Parathyroid adenoma (tissue), 2 donors: ENCODE measurements around the gene DOCK8.

Source experiments
- H2AFZ ChIP-seq: fragments of 300-600 bp; sonication (generic); one replicate; pipeline ENCODE4 v1.7.0; 2017; ENCODE audit warnings: antibody characterized with exemption, mild to moderate bottlenecking
- H3K27ac ChIP-seq: fragments of 300-600 bp; sonication (generic); one replicate; pipeline ENCODE4 v1.7.0; 2017
- H3K27me3 ChIP-seq: fragments of 300-600 bp; sonication (generic); one replicate; pipeline ENCODE4 v1.7.0; 2017; ENCODE audit warnings: low read length; ENCODE audit not compliant: control insufficient read depth, insufficient read depth
- H3K36me3 ChIP-seq: fragments of 300-600 bp; sonication (generic); one replicate; pipeline ENCODE4 v1.7.0; 2017; ENCODE audit warnings: low read length; ENCODE audit not compliant: control insufficient read depth, insufficient read depth
- H3K4me1 ChIP-seq: fragments of 300-600 bp; sonication (generic); one replicate; pipeline ENCODE4 v1.7.0; 2017; ENCODE audit warnings: control low read depth
- H3K4me2 ChIP-seq: fragments of 300-600 bp; sonication (generic); one replicate; pipeline ENCODE4 v1.7.0; 2017; ENCODE audit warnings: low read length
- H3K4me3 ChIP-seq: fragments of 300-600 bp; sonication (generic); one replicate; pipeline ENCODE4 v1.7.0; 2017; ENCODE audit warnings: low read depth, low read length
- H3K79me2 ChIP-seq: fragments of 300-600 bp; sonication (generic); one replicate; pipeline ENCODE4 v1.7.0; 2017; ENCODE audit warnings: control low read depth
- H3K9ac ChIP-seq: fragments of 300-600 bp; sonication (generic); one replicate; pipeline ENCODE4 v1.7.0; 2017; ENCODE audit warnings: mild to moderate bottlenecking
- H3K9me3 ChIP-seq: fragments of 300-600 bp; sonication (generic); one replicate; pipeline ENCODE4 v1.7.0; 2017; ENCODE audit warnings: low read length; ENCODE audit not compliant: control insufficient read depth
- TF ChIP-seq, protein P1 (sequence below): fragments of 300-600 bp; sonication (generic); IDR thresholded peaks from one replicate; pipeline ENCODE4 v1.7.0; 2017; ENCODE audit warnings: antibody characterized with exemption, mild to moderate bottlenecking
- donor health status: primary hyperparathyroidism.

Gene DOCK8

DNA sequence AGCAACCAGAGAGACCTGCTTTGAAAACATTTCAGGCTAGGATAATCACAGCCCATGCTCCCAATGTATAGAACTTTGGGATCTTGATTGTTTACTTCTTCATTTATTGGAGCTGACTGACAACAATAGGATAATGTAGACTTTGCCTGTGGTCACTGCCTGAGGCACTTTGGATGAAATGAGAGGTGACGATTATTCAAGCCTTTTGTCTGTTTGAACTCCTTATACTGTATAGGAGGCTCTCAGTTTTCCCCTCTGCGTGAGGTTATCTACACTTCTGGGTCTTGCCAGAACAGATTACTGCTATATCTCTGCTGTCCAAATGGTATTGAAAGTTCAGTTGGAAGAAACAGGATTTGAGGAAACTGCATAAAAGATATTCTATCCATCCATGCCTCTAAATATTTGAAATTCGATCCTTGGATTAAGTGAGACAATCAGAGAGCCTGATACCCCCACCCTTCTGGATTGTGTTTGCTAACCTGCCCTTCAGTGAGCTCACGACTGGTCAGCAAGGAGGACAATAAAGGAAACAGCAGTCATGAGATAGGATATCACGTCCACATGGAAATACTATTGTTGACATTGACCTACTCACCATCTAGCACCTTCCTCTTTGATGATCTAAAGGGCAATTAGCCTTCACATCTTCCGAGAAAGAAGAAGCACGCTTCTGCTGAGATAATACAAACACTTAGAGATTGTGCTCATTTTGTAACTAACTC lies 98.1 kb downstream of the DOCK8 start:
- no peaks in the 10 kb centered on the region for H3K36me3 ChIP-seq

DNA sequence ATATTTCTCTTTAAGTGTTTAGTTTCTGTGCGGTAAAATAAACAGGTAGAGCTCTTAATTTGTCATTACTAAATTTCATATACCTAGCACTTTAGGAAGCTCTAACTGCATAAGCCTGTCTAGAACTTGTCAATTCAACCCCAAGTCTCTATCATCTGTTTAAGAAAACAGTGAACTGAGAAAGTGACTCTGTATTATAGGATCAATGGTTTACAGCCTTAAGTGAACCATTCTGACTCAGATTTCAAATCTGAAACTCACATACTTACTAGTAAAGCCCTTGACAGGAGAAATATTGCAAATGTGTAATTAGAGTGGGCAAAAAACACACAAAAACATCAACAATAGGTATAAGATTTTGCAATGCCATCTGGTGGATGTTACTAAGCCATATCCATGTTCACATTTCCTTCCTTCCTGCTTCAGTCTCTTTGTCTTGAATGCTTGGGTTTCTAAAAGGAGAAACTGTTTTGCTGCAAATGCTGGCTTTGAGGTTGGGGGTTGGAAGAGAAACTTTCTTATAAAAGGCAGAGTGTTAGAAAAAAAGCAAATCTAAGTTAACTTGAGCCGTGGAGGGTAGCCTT lies 101.8 kb downstream of the DOCK8 start:
- H3K27ac ChIP-seq, result no peak overlapping the region
- H3K9me3 ChIP-seq, result no peaks in the 10 kb centered on the region
- H2AFZ ChIP-seq, result no peak overlapping the region
- H3K4me1 ChIP-seq, result no peaks in the 10 kb centered on the region
- H3K79me2 ChIP-seq, result no peaks in the 10 kb centered on the region
- no peak overlapping the region for H3K4me2 ChIP-seq
- H3K36me3 ChIP-seq, result no peaks in the 10 kb centered on the region
- no peaks in the 10 kb centered on the region for H3K27me3 ChIP-seq
- no peak overlapping the region for H3K9ac ChIP-seq
- TF ChIP-seq, protein P1, sequence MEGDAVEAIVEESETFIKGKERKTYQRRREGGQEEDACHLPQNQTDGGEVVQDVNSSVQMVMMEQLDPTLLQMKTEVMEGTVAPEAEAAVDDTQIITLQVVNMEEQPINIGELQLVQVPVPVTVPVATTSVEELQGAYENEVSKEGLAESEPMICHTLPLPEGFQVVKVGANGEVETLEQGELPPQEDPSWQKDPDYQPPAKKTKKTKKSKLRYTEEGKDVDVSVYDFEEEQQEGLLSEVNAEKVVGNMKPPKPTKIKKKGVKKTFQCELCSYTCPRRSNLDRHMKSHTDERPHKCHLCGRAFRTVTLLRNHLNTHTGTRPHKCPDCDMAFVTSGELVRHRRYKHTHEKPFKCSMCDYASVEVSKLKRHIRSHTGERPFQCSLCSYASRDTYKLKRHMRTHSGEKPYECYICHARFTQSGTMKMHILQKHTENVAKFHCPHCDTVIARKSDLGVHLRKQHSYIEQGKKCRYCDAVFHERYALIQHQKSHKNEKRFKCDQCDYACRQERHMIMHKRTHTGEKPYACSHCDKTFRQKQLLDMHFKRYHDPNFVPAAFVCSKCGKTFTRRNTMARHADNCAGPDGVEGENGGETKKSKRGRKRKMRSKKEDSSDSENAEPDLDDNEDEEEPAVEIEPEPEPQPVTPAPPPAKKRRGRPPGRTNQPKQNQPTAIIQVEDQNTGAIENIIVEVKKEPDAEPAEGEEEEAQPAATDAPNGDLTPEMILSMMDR, result no peak
- H3K4me3 ChIP-seq, result no peak overlapping the region

More for the DNA sequence above, 98.1 kb downstream of the DOCK8 start:
- Histone ChIP-seq H2AFZ (no peak overlapping the region), H3K4me2 (no peak overlapping the region), H3K4me3 (no peak overlapping the region), H3K27me3 (no peaks in the 10 kb centered on the region), H3K27ac (no peak overlapping the region), H3K79me2 (no peaks in the 10 kb centered on the region), H3K4me1 (no peaks in the 10 kb centered on the region), H3K9ac (no peak overlapping the region), H3K9me3 (no peaks in the 10 kb centered on the region)
- TF ChIP-seq, protein P1, result no peak

DNA sequence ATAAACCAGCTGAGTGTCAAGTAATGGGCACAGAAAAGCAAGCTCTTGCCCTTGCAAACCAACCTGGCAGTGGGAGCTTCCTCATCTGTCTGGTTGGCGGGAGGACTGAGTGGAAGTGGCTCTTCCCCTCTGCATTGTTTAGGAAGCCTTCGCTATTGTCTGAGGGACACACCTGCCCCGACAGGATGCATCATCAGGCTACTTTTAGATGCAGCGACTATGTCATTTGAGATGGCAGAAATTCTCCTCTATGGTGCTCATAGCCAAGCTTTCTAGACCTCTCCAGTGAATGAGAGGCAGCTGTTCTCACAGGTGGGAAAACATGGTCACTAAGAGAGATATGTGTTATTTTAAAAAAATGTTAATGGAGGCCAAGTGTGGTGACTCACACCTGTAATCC lies 104.0 kb downstream of the DOCK8 start:
- H3K79me2 ChIP-seq, result no peaks in the 10 kb centered on the region

DNA sequence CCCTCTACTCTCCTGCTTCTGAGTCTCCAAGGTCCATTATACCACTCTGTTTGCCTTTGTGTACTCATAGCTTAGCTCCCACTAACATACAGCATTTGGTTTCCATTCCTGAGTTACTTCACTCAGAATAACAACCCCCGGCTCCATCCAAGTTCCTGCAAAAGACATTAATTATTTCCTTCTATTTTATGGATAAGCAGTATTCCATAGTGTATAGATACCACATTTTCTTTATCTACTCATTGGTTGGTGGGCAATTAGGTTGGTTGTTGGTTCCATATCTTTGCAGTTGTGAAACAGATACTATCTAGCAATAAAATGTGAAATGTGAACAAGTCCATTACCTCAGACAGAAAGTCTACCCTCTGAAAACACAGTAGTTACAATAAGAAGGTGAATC lies 110.3 kb downstream of the DOCK8 start:
- H3K27ac ChIP-seq, result no peak overlapping the region
- H3K36me3 ChIP-seq, result no peaks in the 10 kb centered on the region
- H3K9ac ChIP-seq, result no peak overlapping the region
- TF ChIP-seq, protein P1, result no peak
- H3K9me3 ChIP-seq, result no peaks in the 10 kb centered on the region
- H3K27me3 ChIP-seq, result no peaks in the 10 kb centered on the region
- H3K4me3 ChIP-seq, result no peak overlapping the region
- no peaks in the 10 kb centered on the region for H3K79me2 ChIP-seq
- no peaks in the 10 kb centered on the region for H3K4me1 ChIP-seq
- no peak overlapping the region for H2AFZ ChIP-seq
- no peak overlapping the region for H3K4me2 ChIP-seq

More for the DNA sequence above, 104.0 kb downstream of the DOCK8 start:
- Histone ChIP-seq H3K4me2 (no peak overlapping the region), H3K9ac (no peak overlapping the region), H3K4me3 (no peak overlapping the region), H3K27me3 (no peaks in the 10 kb centered on the region), H3K36me3 (no peaks in the 10 kb centered on the region), H3K4me1 (no peaks in the 10 kb centered on the region), H3K9me3 (no peaks in the 10 kb centered on the region), H2AFZ (no peak overlapping the region), H3K27ac (no peak overlapping the region)
- TF ChIP-seq, protein P1, result no peak

DNA sequence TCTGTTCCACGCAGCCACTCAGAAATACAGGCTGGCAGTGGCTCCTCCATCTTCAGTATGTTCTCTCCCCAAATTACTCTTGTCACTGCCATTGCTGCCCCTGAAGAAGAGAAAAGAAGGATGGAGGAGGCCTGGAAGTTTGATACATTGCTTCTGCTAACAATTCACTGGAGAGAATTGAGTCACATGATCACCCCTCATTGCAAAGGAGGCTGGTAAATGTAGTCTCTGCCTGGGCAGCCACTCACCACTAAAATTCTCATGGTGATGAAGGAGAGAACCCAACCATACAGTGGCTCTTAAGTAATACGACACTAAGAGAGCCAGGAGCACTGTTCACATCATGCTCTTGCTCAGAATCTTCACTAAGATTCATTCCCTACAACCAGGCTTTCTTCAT lies 112.0 kb downstream of the DOCK8 start:
- Histone ChIP-seq H3K4me2 (no peak overlapping the region), H3K9ac (no peak overlapping the region), H3K9me3 (no peaks in the 10 kb centered on the region), H2AFZ (no peak overlapping the region), H3K36me3 (no peaks in the 10 kb centered on the region), H3K4me3 (no peak overlapping the region), H3K27me3 (no peaks in the 10 kb centered on the region), H3K79me2 (no peaks in the 10 kb centered on the region), H3K4me1 (no peaks in the 10 kb centered on the region), H3K27ac (no peak overlapping the region)
- TF ChIP-seq, protein P1, result no peak
